GM18867 (cell line): ENCODE measurements around the gene SCO2.
"Not testable (repeated sequence)": the region's sequence is repeated elsewhere in the genome, so short reads cannot be mapped to it uniquely, and the experiment has no call there.

Experiments used
- ATAC-seq: cut with Tn5 transposase; IDR thresholded peaks from one replicate; pipeline ENCODE4 v1.9.1; 2021; ENCODE audit warnings: mild to moderate bottlenecking, moderate library complexity; ENCODE audit not compliant: unreplicated experiment

The SCO2 gene

DNA sequence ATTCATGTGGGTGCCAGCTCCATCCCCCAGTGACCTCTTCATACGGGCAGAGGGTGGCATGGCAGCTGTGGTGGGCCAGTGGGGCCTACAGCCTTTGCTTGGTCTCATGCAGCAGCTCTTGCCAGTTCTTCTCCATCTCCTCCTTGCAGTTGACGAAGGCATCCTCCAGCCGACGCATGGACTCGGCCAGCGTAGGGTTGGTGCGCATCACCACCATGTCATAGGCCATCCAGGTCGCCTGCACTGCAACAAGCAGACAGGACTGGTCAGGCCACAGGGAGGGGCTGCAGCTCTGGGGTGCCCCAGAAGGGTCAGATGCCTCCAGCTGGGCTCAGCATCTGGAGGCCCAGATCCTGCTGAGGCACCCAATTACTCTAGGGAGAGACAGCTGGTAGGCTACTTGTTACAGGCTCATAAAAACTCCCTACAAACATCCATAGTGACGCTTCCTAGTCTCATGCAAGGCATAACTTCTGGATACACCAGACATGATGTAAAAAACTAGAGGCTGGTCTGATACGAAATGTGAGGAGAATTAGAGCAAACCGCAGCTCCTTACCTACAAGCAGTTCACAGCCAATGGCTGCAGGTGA is 25.9 kb upstream of the SCO2 start:
- ATAC-seq: no peak

GRCh38 chr22:50550395-50550794 is 25.0 kb upstream of the SCO2 start:
- no peak for ATAC-seq

- ATAC-seq: no peak
Measured at GRCh38 chr22:50548921-50549790, 23.8 kb upstream of the SCO2 start.

DNA sequence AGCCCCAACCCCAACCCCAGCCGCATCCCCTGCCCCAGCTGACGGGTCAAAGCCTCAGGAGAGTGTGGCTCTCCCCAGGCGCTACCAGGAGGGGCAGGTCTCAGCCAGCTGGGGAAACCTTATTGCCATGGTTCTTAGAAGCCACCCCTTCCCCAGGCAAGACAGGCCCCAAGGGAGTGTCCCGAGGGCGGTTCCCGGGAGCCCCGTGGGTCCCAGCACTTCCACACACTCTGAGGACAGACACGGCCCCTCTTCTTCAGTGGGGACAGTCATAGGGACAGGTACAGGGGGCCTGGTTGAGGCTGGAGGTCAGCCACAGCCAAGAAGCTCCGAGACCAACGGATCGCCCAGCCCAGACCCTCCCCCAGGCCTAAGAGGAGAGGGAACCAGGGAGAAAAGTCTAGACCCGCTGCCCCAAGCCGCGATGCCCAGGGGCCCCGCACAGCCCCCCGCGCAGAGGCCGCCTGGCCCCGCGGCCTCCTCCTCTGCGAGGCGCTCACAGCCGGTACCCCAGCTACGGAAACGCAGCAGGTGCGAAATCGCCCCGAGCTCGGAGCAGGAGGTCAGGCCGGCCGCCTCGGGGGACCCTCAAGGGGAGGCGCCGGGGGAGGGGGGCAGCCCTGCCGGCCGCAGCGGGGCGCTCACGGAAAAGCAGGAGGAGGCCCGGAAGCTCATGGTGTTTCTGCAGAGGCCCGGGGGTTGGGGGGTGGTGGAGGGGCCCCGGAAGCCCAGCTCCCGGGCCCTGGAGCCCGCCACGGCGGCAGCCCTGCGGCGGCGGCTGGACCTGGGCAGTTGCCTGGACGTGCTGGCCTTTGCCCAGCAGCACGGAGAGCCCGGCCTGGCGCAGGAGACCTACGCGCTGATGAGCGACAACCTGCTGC is 22.9 kb upstream of the SCO2 start:
- no peak for ATAC-seq

DNA sequence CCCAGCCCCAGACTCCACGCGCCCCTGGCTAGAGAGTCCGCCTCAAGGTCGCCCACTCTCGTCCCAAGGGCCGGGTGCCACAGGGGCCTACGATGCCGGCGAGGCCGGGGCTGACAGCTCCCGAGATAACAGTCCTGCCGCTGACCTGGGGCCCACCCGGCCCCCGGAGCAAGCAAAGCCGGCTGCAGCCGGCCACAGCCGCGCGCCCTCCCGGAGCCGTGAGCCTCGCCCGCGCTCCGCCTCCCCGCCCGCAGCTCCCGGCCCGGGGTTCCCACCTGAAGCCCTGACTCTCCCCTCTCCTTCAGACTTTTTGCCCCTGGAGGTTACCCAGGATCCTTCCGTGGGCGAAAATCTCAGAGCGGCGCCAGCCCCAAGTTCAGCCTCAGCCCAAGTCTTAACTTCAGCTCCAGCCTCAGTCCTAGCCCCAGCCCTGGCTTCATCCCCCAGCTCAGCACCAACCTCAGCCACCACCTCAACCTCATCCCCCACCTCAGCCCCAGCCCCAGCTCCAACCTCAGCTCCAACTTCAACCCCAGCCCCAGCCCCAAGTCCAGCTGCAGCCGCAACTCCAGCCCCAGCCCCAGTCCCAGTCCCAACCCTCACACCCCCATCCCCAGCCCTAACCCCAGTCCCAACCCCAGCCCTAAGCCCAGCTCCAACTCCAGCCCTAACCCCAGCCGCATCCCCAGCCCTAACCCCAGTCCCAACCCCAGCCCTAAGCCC is 22.0 kb upstream of the SCO2 start:
- ATAC-seq: no peak

DNA sequence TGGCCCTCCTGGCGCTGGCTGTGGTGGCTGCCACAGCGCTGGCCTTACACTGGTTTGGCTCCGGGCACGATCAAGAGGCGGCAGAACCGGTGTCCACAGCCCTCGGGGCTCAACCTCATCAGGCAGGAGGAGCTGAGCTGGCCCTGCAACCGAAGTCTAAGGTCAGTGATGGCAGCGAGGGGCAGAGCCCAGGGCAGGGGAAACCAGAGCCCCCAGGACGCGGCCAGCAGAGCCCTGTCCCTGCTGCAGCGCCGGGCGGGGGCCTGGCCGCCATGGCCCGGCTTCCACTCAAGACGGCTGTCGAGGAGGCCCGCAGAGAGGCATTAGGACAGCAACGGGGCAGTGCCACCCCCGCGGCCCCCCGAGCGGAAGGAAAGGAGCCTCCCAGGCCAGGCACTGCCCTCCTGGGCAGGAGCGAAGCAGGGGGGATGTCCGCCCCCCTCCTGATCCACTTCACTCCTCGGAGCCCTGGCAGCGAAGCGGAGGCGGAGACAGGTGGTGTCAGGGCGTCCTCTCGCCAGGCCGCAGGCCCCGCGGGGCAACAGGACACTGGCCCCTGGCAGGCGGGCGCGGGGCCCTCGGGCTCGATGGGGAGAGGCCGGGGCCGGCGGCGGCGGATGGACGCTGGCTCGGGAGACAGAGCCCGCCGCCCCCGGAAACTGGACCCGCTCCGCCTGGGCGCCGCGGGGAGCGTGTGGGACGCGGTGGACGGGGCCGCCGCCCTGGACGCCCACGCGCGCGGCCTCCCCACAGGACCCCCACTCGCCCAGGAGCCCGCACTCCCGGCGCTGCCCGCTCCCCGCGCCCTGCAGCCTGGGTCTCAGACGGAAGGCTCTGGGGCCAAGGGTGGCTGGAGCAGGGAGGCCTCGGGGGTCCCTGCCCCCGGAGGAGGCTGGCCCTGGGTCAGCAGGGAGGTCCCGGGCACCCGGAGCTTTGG is 21.2 kb upstream of the SCO2 start:
- no peak for ATAC-seq

- no peak for ATAC-seq
Measured at GRCh38 chr22:50545522-50546325, 20.3 kb upstream of the SCO2 start, which contains the start of gene KLHDC7B. KLHDC7B (plus strand) TSS chr22:50545899; CDS start chr22:50546244, 345 bp downstream.

- no peak for ATAC-seq
Measured at GRCh38 chr22:50544746-50545253, 19.4 kb upstream of the SCO2 start.

DNA sequence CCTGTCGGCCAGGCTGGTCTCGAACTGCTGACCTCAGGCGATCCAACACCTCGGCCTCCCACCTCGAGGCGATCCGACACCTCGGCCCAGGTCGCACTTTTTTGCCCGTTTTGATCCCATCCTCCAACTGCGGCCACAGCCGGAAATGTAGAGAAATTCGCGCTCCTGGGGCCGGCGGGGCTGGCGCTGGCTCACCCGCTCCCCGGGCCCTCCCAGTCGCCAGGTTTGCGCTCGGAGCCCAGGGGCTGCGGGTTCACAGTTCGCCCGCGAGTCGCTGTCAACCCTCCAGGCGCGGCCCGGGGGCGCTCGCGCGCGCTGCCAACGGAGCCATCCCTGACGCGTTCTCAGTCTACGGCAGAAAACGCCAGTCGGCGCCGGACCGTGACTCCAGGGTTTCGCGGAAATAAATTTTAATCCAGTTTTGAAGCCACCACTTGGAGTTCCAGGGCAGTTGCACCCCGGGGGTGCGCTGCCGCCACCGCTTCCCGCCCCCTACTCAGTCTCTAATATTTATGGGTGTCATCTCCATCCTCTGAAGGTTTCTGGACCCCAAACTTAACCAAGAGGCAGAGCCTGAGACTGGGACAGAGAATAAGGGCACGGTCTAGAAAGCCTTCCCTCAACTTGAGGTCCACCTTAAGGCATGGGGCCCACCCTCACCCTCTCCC is 18.8 kb upstream of the SCO2 start:
- peak; percentile 30 for ATAC-seq

DNA sequence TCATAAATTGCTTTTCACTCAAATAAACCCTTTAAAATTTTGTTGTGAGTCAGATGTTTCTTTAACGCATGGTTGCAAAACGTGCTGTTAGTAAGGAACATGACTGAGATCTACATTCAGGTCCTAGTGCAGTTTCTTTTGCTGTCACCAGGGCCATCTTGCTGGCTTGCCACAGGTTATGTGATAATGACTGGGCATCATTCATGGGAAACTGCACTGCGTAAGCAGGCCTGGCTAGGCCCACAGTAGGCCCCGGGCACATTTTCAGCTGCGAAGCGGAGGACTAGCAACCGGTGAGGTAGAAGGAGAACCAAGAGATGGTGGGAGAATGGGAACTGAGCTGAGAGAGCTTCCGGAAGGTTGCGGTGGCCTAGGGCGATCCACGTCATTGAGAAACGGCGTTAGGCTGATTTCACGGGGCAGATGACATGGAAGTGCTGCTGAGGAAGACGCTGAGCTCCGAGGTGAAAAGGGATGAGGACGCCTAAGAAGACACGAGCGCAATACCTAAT is 17.1 kb upstream of the SCO2 start:
- ATAC-seq: no peak

GRCh38 chr22:50541667-50542026 is 16.2 kb upstream of the SCO2 start:
- ATAC-seq: not testable (repeated sequence)

GRCh38 chr22:50540381-50540780 is 15.0 kb upstream of the SCO2 start:
- ATAC-seq: no peak

- ATAC-seq: no peak
Measured at GRCh38 chr22:50537765-50538164, 12.4 kb upstream of the SCO2 start.

DNA sequence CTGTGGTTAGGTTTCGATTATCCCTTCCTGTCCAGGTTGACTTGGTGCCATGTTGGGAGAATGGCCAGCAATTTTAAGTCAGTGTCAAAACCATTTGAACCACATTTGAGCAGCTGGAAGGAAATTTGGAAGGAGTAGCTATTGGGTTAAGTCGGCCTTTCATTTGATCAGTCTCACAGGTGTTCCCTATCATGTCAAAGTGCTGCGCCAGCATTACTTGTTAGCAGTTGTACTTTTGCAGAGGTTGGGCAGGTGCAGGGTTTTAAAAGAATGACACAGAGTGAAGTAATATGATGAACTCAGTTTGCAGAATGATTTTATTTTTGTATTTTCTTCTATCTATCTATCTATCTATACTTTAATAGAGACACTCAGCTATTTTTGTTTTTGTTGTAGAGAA is 10.8 kb upstream of the SCO2 start:
- no peak for ATAC-seq

DNA sequence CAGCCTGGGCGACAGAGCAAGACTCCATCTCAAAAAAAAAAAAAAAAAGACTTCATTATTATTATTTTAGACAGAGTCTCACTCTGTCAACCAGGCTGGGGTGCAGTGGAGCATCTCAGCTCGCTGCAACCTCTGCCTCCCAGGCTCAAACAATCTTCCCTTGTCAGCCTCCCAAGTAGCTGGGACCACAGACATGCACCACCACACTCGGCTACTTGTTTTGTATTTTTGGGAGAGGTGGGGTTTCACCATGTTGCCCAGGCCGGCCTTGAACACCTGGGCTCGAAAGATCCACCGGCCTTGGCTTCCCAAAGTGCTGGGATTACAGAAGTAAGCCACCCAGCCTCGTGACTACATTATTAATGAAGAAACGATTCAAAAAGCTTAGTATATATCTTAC is 9.7 kb upstream of the SCO2 start:
- no peak for ATAC-seq

- ATAC-seq: not testable (repeated sequence)
Measured at GRCh38 chr22:50533856-50534711, 8.7 kb upstream of the SCO2 start.
